RWPE2 (cell line): ENCODE data around the gene SPRY1.
A peak's percentile ranks its signal among the peaks of the same experiment; 100 is the strongest.

Experiments used
- ATAC-seq: fragments of 200-7000 bp; cut with Tn5 transposase; 3 replicates; pipeline ENCODE4 v1.9.1; 2021; ENCODE audit warnings: low read depth
- DNase-seq: peaks from one replicate; pipeline ENCODE4 v3.0.0-alpha.2; 2020; ENCODE audit warnings: low spot score
- H3K27ac ChIP-seq: fragments of 450-650 bp; 2 replicates; pipeline ENCODE4 v1.5.1; 2017; ENCODE audit warnings: mild to moderate bottlenecking; ENCODE audit not compliant: poor library complexity, severe bottlenecking
- H3K27me3 ChIP-seq: fragments of 250-450 bp; sonication (Bioruptor Pico); 2 replicates; pipeline ENCODE4 v1.5.1; 2021; ENCODE audit warnings: mild to moderate bottlenecking, moderate library complexity; ENCODE audit not compliant: insufficient read depth, poor library complexity, severe bottlenecking
- H3K36me3 ChIP-seq: fragments of 250-450 bp; sonication (Bioruptor Pico); 2 replicates; pipeline ENCODE4 v1.5.1; 2020; ENCODE audit warnings: low read depth, mild to moderate bottlenecking, moderate library complexity
- H3K4me1 ChIP-seq: fragments of 250-450 bp; sonication (Bioruptor Pico); 2 replicates; pipeline ENCODE4 v1.5.1; 2021; ENCODE audit warnings: mild to moderate bottlenecking, moderate library complexity; ENCODE audit not compliant: insufficient read depth, poor library complexity, severe bottlenecking
- H3K4me3 ChIP-seq: fragments of 250-450 bp; sonication (Bioruptor Pico); 2 replicates; pipeline ENCODE4 v1.5.1; 2021; ENCODE audit warnings: mild to moderate bottlenecking, moderate library complexity; ENCODE audit not compliant: severe bottlenecking
- H3K9me3 ChIP-seq: fragments of 250-450 bp; sonication (Bioruptor Pico); 2 replicates; pipeline ENCODE4 v1.5.1; 2021; ENCODE audit warnings: mild to moderate bottlenecking, moderate library complexity; ENCODE audit not compliant: severe bottlenecking
- TF ChIP-seq, protein P1 (sequence below): fragments of 450-650 bp; IDR thresholded peaks from one replicate; pipeline ENCODE4 v1.5.1; 2017; ENCODE audit warnings: mild to moderate bottlenecking, moderate library complexity; ENCODE audit not compliant: poor library complexity, severe bottlenecking

The SPRY1 gene

DNA sequence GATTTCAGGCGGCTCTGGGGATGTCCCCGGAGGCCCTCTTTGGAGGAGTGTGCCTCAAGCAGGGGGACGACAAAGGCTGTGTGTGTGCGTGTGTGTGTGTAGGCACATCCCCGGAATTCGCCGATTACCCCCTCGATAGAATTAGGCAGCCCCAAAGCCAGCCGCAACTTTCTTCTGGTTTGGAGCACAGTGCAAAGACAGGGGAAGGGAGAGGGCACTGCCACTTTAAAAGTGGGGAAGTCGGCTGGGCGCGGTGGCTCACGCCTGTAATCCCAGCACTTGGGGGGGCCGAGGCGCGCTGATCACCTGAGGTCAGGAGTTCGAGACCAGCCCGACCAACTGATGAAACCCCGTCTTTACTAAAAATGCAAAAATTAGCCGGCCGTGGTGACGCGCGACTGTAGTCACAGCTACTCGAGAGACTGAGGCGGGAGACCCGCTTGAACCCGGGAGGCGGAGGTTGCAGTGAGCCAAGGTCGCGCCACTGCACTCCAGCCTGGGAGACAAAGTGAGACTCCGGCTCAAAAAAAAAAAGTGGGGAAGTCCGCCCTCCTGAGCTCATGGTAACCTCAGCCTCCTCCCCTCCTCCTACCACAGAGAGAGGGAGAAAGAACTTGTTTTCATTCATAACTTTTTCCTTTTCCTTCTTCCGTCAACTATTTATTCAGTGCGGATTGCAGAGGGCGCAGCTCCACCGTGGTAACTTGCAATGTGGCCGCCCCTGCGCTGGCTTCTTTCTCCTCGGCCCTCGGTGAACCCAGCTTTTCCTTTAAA, 2.4 kb downstream of the SPRY1 start:
- Histone ChIP-seq H3K9me3 (no peaks in the 10 kb centered on the region), H3K4me3 (peak overlapping the region; percentile 72), H3K27ac (peak overlapping the region; percentile 72), H3K4me1 (no peaks in the 10 kb centered on the region), H3K36me3 (peaks cover 16% of the 10 kb centered on the region), H3K27me3 (no peaks in the 10 kb centered on the region)
- TF ChIP-seq, protein P1, sequence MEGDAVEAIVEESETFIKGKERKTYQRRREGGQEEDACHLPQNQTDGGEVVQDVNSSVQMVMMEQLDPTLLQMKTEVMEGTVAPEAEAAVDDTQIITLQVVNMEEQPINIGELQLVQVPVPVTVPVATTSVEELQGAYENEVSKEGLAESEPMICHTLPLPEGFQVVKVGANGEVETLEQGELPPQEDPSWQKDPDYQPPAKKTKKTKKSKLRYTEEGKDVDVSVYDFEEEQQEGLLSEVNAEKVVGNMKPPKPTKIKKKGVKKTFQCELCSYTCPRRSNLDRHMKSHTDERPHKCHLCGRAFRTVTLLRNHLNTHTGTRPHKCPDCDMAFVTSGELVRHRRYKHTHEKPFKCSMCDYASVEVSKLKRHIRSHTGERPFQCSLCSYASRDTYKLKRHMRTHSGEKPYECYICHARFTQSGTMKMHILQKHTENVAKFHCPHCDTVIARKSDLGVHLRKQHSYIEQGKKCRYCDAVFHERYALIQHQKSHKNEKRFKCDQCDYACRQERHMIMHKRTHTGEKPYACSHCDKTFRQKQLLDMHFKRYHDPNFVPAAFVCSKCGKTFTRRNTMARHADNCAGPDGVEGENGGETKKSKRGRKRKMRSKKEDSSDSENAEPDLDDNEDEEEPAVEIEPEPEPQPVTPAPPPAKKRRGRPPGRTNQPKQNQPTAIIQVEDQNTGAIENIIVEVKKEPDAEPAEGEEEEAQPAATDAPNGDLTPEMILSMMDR, result peak; percentile 40
- DNase-seq (no peak), ATAC-seq (peak; percentile 48)

DNA sequence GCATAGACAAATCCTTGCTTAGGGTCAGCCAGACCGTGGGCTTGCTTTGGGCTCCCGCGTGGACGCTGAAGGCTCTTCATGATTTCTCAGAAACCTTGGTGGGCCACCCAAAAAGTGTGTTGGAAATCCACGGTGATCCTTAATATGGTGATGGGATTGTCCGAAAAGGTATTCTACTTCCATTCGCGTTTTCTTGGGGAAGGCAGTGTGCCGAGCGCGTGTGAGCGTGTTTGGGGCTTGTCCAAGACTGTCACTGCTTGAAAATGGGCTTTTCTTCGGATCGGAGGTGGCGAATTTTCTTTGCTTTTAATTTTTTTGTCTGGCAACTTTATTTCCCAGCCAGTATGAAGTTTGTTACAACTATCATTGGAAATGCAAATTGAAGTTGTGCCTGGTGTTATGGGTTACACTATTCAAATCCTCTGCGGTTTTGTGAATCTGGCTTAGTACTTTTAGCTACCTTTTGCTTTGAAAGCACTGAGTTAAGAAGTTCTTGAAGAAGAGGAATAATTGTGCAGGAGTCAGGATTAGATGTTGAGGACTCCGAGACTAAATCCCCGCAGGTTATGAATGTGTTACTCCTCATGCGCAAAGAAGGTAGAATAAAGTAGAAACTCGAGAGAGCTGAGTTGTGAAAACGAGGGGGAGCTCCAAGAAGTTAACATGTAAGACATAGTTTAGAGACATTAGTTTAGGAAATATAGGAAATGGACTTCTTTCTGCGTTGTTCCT, 3.2 kb downstream of the SPRY1 start:
- no peaks in the 10 kb centered on the region for H3K27me3 ChIP-seq
- peaks cover 16% of the 10 kb centered on the region for H3K36me3 ChIP-seq
- H3K4me1 ChIP-seq, result no peaks in the 10 kb centered on the region
- DNase-seq (no peak), ATAC-seq (no peak; the same call in 2 of the 3 replicates)
- TF ChIP-seq, protein P1, result peak; percentile 29
- H3K4me3 ChIP-seq, result peak overlapping the region; percentile 72
- peak overlapping the region; percentile 72 for H3K27ac ChIP-seq
- H3K9me3 ChIP-seq, result no peaks in the 10 kb centered on the region

DNA sequence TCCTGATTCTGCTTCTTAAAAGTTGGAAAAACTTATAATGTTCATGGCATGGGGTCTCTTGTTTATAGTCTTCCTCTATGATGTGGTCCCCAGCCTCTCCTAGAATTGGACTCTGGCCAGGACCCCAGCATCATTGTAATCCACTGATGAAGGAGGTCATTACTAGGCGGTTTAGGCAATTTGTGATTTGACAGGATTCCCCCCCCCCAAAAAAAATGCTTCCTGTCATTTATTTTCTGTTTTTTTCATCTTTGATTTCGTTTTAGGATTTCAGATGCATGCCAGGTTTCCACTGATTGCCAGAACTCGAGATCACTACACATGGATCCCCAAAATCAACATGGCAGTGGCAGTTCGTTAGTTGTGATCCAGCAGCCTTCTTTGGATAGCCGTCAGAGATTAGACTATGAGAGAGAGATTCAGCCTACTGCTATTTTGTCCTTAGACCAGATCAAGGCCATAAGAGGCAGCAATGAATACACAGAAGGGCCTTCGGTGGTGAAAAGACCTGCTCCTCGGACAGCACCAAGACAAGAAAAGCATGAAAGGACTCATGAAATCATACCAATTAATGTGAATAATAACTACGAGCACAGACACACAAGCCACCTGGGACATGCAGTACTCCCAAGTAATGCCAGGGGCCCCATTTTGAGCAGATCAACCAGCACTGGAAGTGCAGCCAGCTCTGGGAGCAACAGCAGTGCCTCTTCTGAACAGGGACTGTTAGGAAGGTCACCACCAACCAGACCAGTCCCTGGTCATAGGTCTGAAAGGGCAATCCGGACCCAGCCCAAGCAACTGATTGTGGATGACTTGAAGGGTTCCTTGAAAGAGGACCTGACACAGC, 4.9 kb downstream of the SPRY1 start:
- no peak for DNase-seq
- H3K36me3 ChIP-seq, result peaks cover 16% of the 10 kb centered on the region
- H3K27me3 ChIP-seq, result no peaks in the 10 kb centered on the region
- TF ChIP-seq, protein P1, result no peak
- no peak overlapping the region for H3K4me3 ChIP-seq
- H3K27ac ChIP-seq, result no peak overlapping the region
- ATAC-seq, result no peak
- H3K4me1 ChIP-seq, result peaks cover 2% of the 10 kb centered on the region
- H3K9me3 ChIP-seq, result no peaks in the 10 kb centered on the region

DNA sequence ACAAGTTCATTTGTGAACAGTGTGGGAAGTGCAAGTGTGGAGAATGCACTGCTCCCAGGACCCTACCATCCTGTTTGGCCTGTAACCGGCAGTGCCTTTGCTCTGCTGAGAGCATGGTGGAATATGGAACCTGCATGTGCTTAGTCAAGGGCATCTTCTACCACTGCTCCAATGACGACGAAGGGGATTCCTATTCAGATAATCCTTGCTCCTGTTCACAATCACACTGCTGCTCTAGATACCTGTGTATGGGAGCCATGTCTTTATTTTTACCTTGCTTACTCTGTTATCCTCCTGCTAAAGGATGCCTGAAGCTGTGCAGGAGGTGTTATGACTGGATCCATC, 5.5 kb downstream of the SPRY1 start:
- TF ChIP-seq, protein P1, result no peak
- peaks cover 2% of the 10 kb centered on the region for H3K4me1 ChIP-seq
- no peak overlapping the region for H3K4me3 ChIP-seq
- ATAC-seq, result no peak
- DNase-seq, result no peak
- no peaks in the 10 kb centered on the region for H3K27me3 ChIP-seq
- H3K27ac ChIP-seq, result no peak overlapping the region
- H3K36me3 ChIP-seq, result peaks cover 16% of the 10 kb centered on the region
- no peaks in the 10 kb centered on the region for H3K9me3 ChIP-seq
